Activated T-helper 17 cell treated with anti-CD3 and anti-CD28 coated beads, Interleukin-2, amount 50 U/mL, for 72 hours (primary cell): Measurements from ENCODE around the gene ANO10. TPM values are rescaled to one million over a fixed set of nuclear protein-coding genes. Genes with fewer than 3 reads are reported as not detected.

Experiments
- ATAC-seq: fragments of 150-1000 bp; cut with Tn5 transposase; replicated peaks from 2 replicates; pipeline ENCODE4 v1.10.0; 2021; ENCODE audit warnings: mild to moderate bottlenecking, moderate library complexity
- H3K27ac Mint-ChIP-seq: one replicate; pipeline ENCODE4 v1.8.0; 2022; ENCODE audit warnings: mixed read lengths
- H3K27me3 Mint-ChIP-seq: one replicate; pipeline ENCODE4 v1.8.0; 2022; ENCODE audit warnings: mixed read lengths
- H3K36me3 Mint-ChIP-seq: one replicate; pipeline ENCODE4 v1.8.0; 2022; ENCODE audit warnings: low read depth, mild to moderate bottlenecking, mixed read lengths
- H3K4me1 Mint-ChIP-seq: one replicate; pipeline ENCODE4 v1.8.0; 2022; ENCODE audit warnings: mixed read lengths
- H3K4me3 Mint-ChIP-seq: one replicate; pipeline ENCODE4 v1.8.0; 2022; ENCODE audit warnings: mild to moderate bottlenecking, mixed read lengths
- H3K9me3 Mint-ChIP-seq: one replicate; pipeline ENCODE4 v1.8.0; 2022; ENCODE audit warnings: mixed read lengths
- total RNA-seq, 2 donors: library from RNA; stranded (reverse); gene quantifications; one replicate each; pipeline ENCODE4 v1.2.3, GENCODE V29; 2022

ANO10 gene
- total RNA-seq, 2 donors from 2014 or later: 6.4 to 10.6 TPM

- no peaks in the 10 kb centered on the region for H3K9me3 Mint-ChIP-seq
- H3K27ac Mint-ChIP-seq: no peak overlapping the region
- peaks cover 4% of the 10 kb centered on the region for H3K4me1 Mint-ChIP-seq
- ATAC-seq: no peak
- peaks cover 3% of the 10 kb centered on the region for H3K27me3 Mint-ChIP-seq
- H3K4me3 Mint-ChIP-seq: no peak overlapping the region
- no peaks in the 10 kb centered on the region for H3K36me3 Mint-ChIP-seq
Observed at GRCh38 chr3:43640681-43641080, 18.9 kb upstream of the ANO10 start.

DNA sequence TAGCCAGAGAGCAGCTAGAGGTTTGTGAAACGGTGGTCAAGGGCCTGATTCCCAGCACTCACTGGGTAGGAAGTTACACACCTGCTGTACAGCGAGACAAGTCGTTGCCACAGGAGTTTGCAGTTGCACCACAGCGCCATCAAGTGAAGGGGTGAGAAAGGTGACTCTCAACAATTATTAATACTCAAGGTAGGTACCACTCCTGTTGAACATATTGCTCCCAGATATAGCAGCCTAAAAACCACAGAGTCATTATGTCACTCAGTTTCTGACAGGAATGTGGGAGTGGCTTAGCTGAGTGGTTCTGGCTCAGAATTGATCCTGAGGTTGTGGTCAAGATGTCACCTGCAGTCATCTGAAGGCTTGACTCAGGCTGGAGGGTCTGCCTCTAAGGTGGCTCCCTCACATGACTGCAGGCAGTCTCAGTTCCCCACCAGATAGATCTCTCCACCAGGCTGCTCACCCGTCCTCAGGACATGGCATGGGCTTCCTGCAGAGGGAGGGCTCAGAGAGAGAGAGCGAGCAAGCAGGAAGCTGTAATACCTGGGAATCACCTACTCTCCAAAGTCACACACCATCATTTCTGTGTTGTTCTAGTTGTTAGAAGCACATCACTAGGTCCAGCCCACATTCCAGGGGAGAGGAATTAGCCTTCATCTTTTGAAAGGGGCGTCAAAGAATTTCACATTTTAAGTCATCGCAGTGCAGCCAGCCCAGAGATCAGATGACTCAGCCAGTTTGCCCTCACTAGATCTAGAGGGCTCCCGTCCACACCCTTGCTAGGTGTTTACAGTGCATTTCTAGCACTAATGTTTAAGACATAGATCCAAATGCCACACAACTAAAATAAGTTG is 17.0 kb upstream of the ANO10 start:
- peaks cover 4% of the 10 kb centered on the region for H3K4me1 Mint-ChIP-seq
- no peak overlapping the region for H3K27ac Mint-ChIP-seq
- no peak overlapping the region for H3K4me3 Mint-ChIP-seq
- peak; percentile 65 for ATAC-seq
- peaks cover 7% of the 10 kb centered on the region for H3K27me3 Mint-ChIP-seq
- no peaks in the 10 kb centered on the region for H3K9me3 Mint-ChIP-seq
- H3K36me3 Mint-ChIP-seq: no peaks in the 10 kb centered on the region

DNA sequence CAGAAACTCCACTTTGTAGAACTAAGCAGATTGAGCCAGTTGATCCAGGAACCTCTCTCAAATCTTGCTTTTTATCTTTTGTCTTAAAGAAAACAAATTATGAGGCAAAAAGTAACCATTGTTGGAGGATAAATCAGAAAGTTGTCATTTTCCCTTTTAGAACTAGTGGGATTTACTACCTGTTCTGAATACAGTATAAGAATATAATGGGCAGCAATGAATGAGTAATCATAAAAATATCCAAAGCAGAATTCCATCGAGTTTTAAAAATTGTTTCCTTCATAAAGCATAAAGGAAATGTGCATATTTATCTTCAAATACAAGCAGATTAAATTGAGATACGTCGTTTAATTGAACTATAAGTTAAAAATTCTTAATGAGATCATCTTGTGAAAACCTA is 15.9 kb upstream of the ANO10 start:
- no peaks in the 10 kb centered on the region for H3K9me3 Mint-ChIP-seq
- H3K27ac Mint-ChIP-seq: no peak overlapping the region
- H3K27me3 Mint-ChIP-seq: peaks cover 7% of the 10 kb centered on the region
- H3K4me3 Mint-ChIP-seq: no peak overlapping the region
- no peak for ATAC-seq
- peaks cover 4% of the 10 kb centered on the region for H3K4me1 Mint-ChIP-seq
- no peaks in the 10 kb centered on the region for H3K36me3 Mint-ChIP-seq

GRCh38 chr3:43632986-43633385 is 11.2 kb upstream of the ANO10 start:
- Mint-ChIP-seq H3K36me3 (no peaks in the 10 kb centered on the region), H3K4me1 (peaks cover 6% of the 10 kb centered on the region), H3K4me3 (no peak overlapping the region), H3K9me3 (no peaks in the 10 kb centered on the region), H3K27me3 (peaks cover 12% of the 10 kb centered on the region), H3K27ac (no peak overlapping the region)
- no peak for ATAC-seq

- Mint-ChIP-seq H3K4me3 (no peak overlapping the region), H3K36me3 (no peaks in the 10 kb centered on the region), H3K27ac (no peak overlapping the region), H3K9me3 (no peaks in the 10 kb centered on the region), H3K27me3 (peaks cover 12% of the 10 kb centered on the region), H3K4me1 (peaks cover 6% of the 10 kb centered on the region)
- no peak for ATAC-seq
Observed at GRCh38 chr3:43632269-43632733, 10.5 kb upstream of the ANO10 start.

DNA sequence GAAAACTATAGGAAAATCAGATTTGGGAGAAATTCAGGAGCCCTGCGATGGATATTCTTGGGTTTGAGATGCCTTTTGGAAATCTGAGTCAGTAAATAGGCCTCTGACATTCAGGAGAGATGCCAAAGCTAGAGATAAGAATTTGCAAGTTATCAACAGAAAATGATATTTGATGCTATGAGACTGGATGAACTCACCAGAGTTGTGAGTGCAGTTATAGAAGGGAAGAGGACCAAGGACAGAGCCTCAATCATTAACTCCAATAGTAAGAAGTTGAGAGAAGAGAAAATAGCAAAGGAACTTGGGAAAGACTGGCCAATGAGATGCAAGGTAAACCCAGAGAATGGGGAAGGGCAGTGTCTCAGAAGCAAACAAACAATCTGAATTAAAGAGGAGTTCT is 7.9 kb upstream of the ANO10 start:
- peaks cover 10% of the 10 kb centered on the region for H3K27me3 Mint-ChIP-seq
- no peak for ATAC-seq
- no peaks in the 10 kb centered on the region for H3K36me3 Mint-ChIP-seq
- H3K9me3 Mint-ChIP-seq: no peaks in the 10 kb centered on the region
- no peak overlapping the region for H3K4me3 Mint-ChIP-seq
- H3K27ac Mint-ChIP-seq: no peak overlapping the region
- H3K4me1 Mint-ChIP-seq: peaks cover 10% of the 10 kb centered on the region

DNA sequence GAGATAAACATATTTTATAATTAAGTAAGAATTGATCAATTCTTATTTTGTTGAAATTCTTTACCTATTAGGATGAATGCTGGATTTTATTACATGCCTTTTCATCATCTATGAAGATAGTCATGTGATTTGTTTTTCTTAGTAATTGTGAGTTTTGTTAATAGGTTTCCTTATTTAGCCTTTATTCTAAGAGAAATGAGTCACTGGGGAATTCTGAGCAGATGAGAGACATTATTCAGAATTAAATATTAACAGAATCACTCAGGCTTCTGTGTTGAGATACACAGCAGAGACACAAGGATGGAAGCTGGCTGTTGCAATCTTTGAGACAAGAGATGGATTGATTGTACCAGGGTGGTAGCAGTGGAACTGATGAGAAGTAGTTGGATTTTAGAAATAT is 7.4 kb upstream of the ANO10 start:
- Mint-ChIP-seq H3K36me3 (no peaks in the 10 kb centered on the region), H3K4me1 (peaks cover 10% of the 10 kb centered on the region), H3K4me3 (no peak overlapping the region), H3K27ac (no peak overlapping the region), H3K9me3 (no peaks in the 10 kb centered on the region), H3K27me3 (peaks cover 8% of the 10 kb centered on the region)
- ATAC-seq: no peak

- Mint-ChIP-seq H3K4me1 (peaks cover 15% of the 10 kb centered on the region), H3K27me3 (peaks cover 8% of the 10 kb centered on the region), H3K36me3 (no peaks in the 10 kb centered on the region), H3K4me3 (no peak overlapping the region), H3K9me3 (no peaks in the 10 kb centered on the region), H3K27ac (no peak overlapping the region)
- peak; percentile 97 for ATAC-seq
Observed at GRCh38 chr3:43627360-43627759, 5.5 kb upstream of the ANO10 start.

GRCh38 chr3:43624619-43625305 is 3.0 kb upstream of the ANO10 start:
- Mint-ChIP-seq H3K9me3 (no peaks in the 10 kb centered on the region), H3K4me1 (peaks cover 23% of the 10 kb centered on the region), H3K27ac (no peak overlapping the region), H3K27me3 (no peaks in the 10 kb centered on the region), H3K36me3 (no peaks in the 10 kb centered on the region), H3K4me3 (no peak overlapping the region)
- ATAC-seq: no peak

- no peak for ATAC-seq
Observed at GRCh38 chr3:43620831-43621655, 768 bp downstream of the ANO10 start.

DNA sequence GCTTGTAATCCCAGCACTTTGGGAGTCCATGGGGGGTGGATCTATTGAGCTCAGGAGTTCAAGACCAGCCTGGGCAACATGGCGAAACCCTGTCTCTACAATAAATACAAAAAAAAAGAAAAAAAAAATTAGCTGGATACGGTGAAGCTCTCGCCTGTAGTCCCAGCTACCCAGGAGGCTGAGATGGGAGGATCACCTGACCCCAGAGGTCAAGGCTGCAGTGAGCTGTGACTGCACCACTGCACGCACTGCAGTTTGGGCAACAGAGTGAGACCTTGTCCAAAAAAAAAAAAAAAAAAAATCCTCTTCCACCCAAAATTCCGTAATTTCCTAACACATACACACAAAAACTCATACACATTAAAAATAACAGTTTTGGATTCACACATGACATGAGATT is 2.2 kb downstream of the ANO10 start:
- Mint-ChIP-seq H3K9me3 (no peaks in the 10 kb centered on the region), H3K27ac (no peak overlapping the region), H3K36me3 (no peaks in the 10 kb centered on the region), H3K4me3 (no peak overlapping the region), H3K27me3 (no peaks in the 10 kb centered on the region), H3K4me1 (peaks cover 13% of the 10 kb centered on the region)
- ATAC-seq: no peak

More at GRCh38 chr3:43620831-43621655, 768 bp downstream of the ANO10 start:
- H3K4me1 Mint-ChIP-seq: peaks cover 13% of the 10 kb centered on the region
- no peaks in the 10 kb centered on the region for H3K36me3 Mint-ChIP-seq
- H3K27ac Mint-ChIP-seq: peak overlapping the region; percentile 86
- H3K9me3 Mint-ChIP-seq: no peaks in the 10 kb centered on the region
- no peaks in the 10 kb centered on the region for H3K27me3 Mint-ChIP-seq
- H3K4me3 Mint-ChIP-seq: peak overlapping the region; percentile 84

- H3K4me3 Mint-ChIP-seq: no peak overlapping the region
- no peaks in the 10 kb centered on the region for H3K27me3 Mint-ChIP-seq
- H3K36me3 Mint-ChIP-seq: no peaks in the 10 kb centered on the region
- H3K27ac Mint-ChIP-seq: no peak overlapping the region
- no peaks in the 10 kb centered on the region for H3K9me3 Mint-ChIP-seq
- ATAC-seq: no peak
- H3K4me1 Mint-ChIP-seq: peaks cover 13% of the 10 kb centered on the region
Observed at GRCh38 chr3:43618142-43618541, 3.7 kb downstream of the ANO10 start.

DNA sequence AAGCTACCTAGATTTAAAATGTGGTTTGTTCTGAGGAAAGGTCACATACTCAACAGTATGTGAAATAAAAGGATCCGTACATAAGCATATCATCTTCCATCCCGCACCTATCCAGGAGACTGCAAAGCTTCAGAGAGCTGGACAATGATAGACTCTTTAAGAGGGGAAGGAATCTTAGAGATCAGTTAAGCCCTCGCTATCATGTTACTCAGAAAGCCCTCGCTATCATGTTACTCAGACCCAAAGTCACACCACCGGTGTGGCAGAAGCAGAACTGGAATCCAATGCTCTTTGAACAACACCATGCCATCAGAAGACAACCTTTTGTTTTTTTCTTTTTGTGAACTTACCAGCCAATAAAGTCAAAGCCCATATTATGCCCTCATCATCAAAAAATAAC is 5.8 kb downstream of the ANO10 start:
- no peak overlapping the region for H3K4me3 Mint-ChIP-seq

DNA sequence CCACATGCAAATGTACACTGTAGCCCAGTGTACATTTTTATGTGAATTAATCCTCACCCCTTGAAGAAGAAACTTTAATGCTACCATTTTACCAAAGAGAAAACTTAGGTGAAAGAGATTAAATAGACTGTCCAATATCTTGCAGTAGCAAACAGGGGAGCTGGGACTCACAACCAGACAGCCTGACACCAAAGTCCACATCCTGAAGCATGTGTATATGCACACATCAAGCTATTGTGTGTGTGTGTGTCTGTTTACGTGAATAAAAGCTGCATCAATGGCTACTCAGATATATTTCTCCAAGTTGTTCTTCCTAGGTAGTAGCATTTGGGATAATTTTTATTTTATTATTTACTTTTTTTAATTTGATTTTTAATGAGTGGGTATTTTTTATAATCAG is 6.7 kb downstream of the ANO10 start:
- Mint-ChIP-seq H3K36me3 (no peaks in the 10 kb centered on the region), H3K4me3 (no peak overlapping the region), H3K4me1 (no peaks in the 10 kb centered on the region), H3K27ac (no peak overlapping the region), H3K9me3 (no peaks in the 10 kb centered on the region), H3K27me3 (no peaks in the 10 kb centered on the region)
- ATAC-seq: no peak

More for the DNA sequence above, 5.8 kb downstream of the ANO10 start:
- Mint-ChIP-seq H3K4me1 (no peaks in the 10 kb centered on the region), H3K27ac (no peak overlapping the region), H3K9me3 (no peaks in the 10 kb centered on the region), H3K27me3 (no peaks in the 10 kb centered on the region), H3K36me3 (no peaks in the 10 kb centered on the region)
- no peak for ATAC-seq
